Adrenal gland (tissue), 5 donors: Measurements from ENCODE around the gene AUH.

ENCODE experiments used
- CTCF ChIP-seq, 6 experiments: fragments of 450-650 bp in 4 of 6; fragments of 200-600 bp in 2 of 6; sonication (generic) in 1 of 6; IDR thresholded peaks; 1 replicate in 5 of 6; 2 replicates in 1 of 6; pipeline versions ENCODE4 v1.5.1 to v1.8.0; 2016 to 2021; ENCODE audit warnings: antibody characterized with exemption in 6 of 6, mild to moderate bottlenecking in 2 of 6, moderate library complexity in 1 of 6
- POLR2A ChIP-seq, 2 donors: fragments of 450-650 bp; IDR thresholded peaks; one replicate each; pipeline ENCODE4 v1.6.1; 2017; ENCODE audit warnings: antibody characterized with exemption in 2 of 2, mild to moderate bottlenecking in 2 of 2, moderate library complexity in 1 of 2
- donor health status: DM: no; HTN: no; CAD: no.

GRCh38 chr9:91332546-91333231 lies 29.0 kb downstream of the AUH start:
- TF ChIP-seq POLR2A (IDR thresholded peaks at IDR 0.05) (no peak), CTCF (IDR thresholded peaks at IDR 0.05) (peak in 1 of 6 experiments; percentile 16)
